Ovary (tissue), 9 donors: Measurements from ENCODE around the gene DSCAML1. TPM values are rescaled to one million over a fixed set of nuclear protein-coding genes. Genes with fewer than 3 reads are reported as not detected.

Source experiments
- DNase-seq, 5 donors: peaks; one replicate each; pipeline ENCODE4 v3.0.0-alpha.2; 2019 to 2020
- H3K27ac ChIP-seq, 2 donors: fragments of 200-600 bp; one replicate each; pipeline versions ENCODE4 v1.5.1 to v1.8.0; 2019 to 2022
- H3K27me3 ChIP-seq: fragments of 200-600 bp; one replicate; pipeline ENCODE4 v1.8.0; 2022
- H3K36me3 ChIP-seq: fragments of 200-600 bp; sonication (generic); one replicate; pipeline ENCODE4 v1.5.1; 2019
- H3K4me1 ChIP-seq: one replicate; pipeline ENCODE4 v1.8.1; 2013; ENCODE audit warnings: mild to moderate bottlenecking, moderate library complexity; ENCODE audit not compliant: insufficient read depth
- H3K4me3 ChIP-seq: fragments of 200-600 bp; sonication (generic); one replicate; pipeline ENCODE4 v1.5.1; 2017
- H3K9me3 ChIP-seq, 2 donors: fragments of 200-600 bp in 1 of 2; sonication (generic) in 1 of 2; one replicate each; pipeline versions ENCODE4 v1.5.1 to v1.8.1; 2013 to 2019; ENCODE audit warnings: mild to moderate bottlenecking in 1 of 2, moderate library complexity in 1 of 2
- EP300 ChIP-seq: sonication (generic); formaldehyde crosslinking; IDR thresholded peaks from one replicate; pipeline ENCODE4 v1.6.1; 2017; ENCODE audit warnings: antibody characterized with exemption
- POLR2A ChIP-seq: fragments of 450-650 bp; IDR thresholded peaks from one replicate; pipeline ENCODE4 v1.6.1; 2017; ENCODE audit warnings: antibody characterized with exemption, mild to moderate bottlenecking, moderate library complexity
- WGBS, 3 donors: extraction: QIAGEN DNeasy Blood & Tissue Kit in 1 of 3; methylation state at CpG; one replicate each; pipeline versions ENCODE4 v1.1.5 to v1.1.7; 2013 to 2017; 5-methylcytosine and 5-hydroxymethylcytosine counted together
- intact Hi-C, 4 donors: fragments of 100-400 bp; cut with DNase I; formaldehyde crosslinking; loops; one replicate each; pipeline versions ENCODE4 v1.11.0 to v1.15.1; 2022 to 2023
- polyA plus RNA-seq, 2 donors: library from polyadenylated mRNA; stranded (reverse); fragments of 200-250 nt in 1 of 2; fragments of 350-450 nt in 1 of 2; fragmentation: Illumina TruSeq in 1 of 2; extraction: RNeasy Lipid Tissue Mini Kit (QIAGEN cat#74804) in 1 of 2; gene quantifications; one replicate each; pipeline ENCODE4 v1.2.3, GENCODE V29; 2013 to 2014
- total RNA-seq, 7 donors: library from RNA; depleted of rRNA in 2 of 7; stranded (reverse); fragments of >200 nt in 2 of 7; fragmentation: NEBNext Ultra II Directional in 3 of 7; extraction: Animal tissue kit (Norgen Biotek cat#: 25700) in 3 of 7; gene quantifications; one replicate each; pipeline versions ENCODE4 v1.1.0 to v1.2.4, GENCODE V29; 2016 to 2023
- TF ChIP-seq, protein P1 (sequence below), 3 donors: fragments of 450-650 bp in 2 of 3; fragments of 200-600 bp in 1 of 3; IDR thresholded peaks; one replicate each; pipeline versions ENCODE4 v1.5.1 to v1.8.0; 2016 to 2022; ENCODE audit warnings: antibody characterized with exemption in 3 of 3, mild to moderate bottlenecking in 1 of 3
- donor health status: DM: no; HTN: no; CAD: no; lungs with moderate emphysema.
- donor health status: DM: no; HTN: no; CAD: no.
- donor health status: Bipolar disorder and iron deficiency.
- donor health status: DM: yes; HTN: yes; CAD: no.
- donor health status: DM: no; HTN: no; CAD: no.
- donor health status: DM: yes; HTN: yes; CAD: no.

The DSCAML1 gene
- total and polyA plus RNA-seq, 9 donors = 0.77 to 16.5 (median 10.6) TPM

DNA sequence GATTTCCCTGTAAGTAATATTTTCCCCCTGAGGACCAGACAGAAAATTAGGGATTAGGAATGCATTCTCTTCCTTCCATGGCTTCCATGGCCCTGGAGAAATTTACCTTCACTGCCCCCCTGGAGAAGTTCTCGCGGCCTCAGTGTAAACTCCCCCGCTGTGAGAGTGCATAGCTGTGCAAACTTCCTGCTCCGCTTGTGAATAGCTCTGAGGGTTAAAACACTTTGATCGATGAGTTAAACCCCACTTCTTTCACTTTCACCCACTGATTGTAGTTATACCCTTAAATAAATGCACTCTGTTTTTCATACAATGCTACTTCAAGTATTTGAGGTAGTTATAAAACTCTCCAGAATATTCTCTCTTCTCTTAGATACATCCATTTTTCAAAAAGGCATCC, 190.8 kb downstream of the DSCAML1 start:
- WGBS, 3 donors = 72 to 77% (median 73%) methylated on average over 5 of the region's 5 CpGs
- Histone ChIP-seq H3K27me3 (no peaks in the 10 kb centered on the region), H3K4me3 (no peak overlapping the region), H3K36me3 (no peaks in the 10 kb centered on the region), H3K27ac (no peak overlapping the region), H3K4me1 (no peaks in the 10 kb centered on the region), H3K9me3 (no peaks in the 10 kb centered on the region)
- TF ChIP-seq POLR2A = no peak
- no peak for TF ChIP-seq EP300
- TF ChIP-seq, protein P1, sequence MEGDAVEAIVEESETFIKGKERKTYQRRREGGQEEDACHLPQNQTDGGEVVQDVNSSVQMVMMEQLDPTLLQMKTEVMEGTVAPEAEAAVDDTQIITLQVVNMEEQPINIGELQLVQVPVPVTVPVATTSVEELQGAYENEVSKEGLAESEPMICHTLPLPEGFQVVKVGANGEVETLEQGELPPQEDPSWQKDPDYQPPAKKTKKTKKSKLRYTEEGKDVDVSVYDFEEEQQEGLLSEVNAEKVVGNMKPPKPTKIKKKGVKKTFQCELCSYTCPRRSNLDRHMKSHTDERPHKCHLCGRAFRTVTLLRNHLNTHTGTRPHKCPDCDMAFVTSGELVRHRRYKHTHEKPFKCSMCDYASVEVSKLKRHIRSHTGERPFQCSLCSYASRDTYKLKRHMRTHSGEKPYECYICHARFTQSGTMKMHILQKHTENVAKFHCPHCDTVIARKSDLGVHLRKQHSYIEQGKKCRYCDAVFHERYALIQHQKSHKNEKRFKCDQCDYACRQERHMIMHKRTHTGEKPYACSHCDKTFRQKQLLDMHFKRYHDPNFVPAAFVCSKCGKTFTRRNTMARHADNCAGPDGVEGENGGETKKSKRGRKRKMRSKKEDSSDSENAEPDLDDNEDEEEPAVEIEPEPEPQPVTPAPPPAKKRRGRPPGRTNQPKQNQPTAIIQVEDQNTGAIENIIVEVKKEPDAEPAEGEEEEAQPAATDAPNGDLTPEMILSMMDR (IDR thresholded peaks at IDR 0.05) = no peak
- no peak for DNase-seq
- intact Hi-C loops = no loop called here

- Histone ChIP-seq H3K27me3 (no peaks in the 10 kb centered on the region), H3K4me1 (no peaks in the 10 kb centered on the region), H3K4me3 (no peak overlapping the region), H3K9me3 (no peaks in the 10 kb centered on the region), H3K27ac (no peak overlapping the region), H3K36me3 (no peaks in the 10 kb centered on the region)
- intact Hi-C loops = no loop called here
- TF ChIP-seq, protein P1 (IDR thresholded peaks at IDR 0.05) = no peak
- TF ChIP-seq EP300 = no peak
- no peak for TF ChIP-seq POLR2A
- no peak for DNase-seq
- WGBS, 3 donors = 77 to 93% (median 84%) methylated on average over 8 of the region's 8 CpGs
Observed at GRCh38 chr11:117605331-117605730, 191.7 kb downstream of the DSCAML1 start.

GRCh38 chr11:117604336-117604995, 192.6 kb downstream of the DSCAML1 start:
- H3K4me1 ChIP-seq = no peaks in the 10 kb centered on the region
- H3K9me3 ChIP-seq = no peaks in the 10 kb centered on the region
- no peaks in the 10 kb centered on the region for H3K27me3 ChIP-seq
- no peak overlapping the region for H3K4me3 ChIP-seq
- H3K36me3 ChIP-seq = no peaks in the 10 kb centered on the region
- no peak overlapping the region for H3K27ac ChIP-seq
- no peak for TF ChIP-seq POLR2A
- no peak for TF ChIP-seq EP300
- TF ChIP-seq, protein P1 (IDR thresholded peaks at IDR 0.05) = no peak
- DNase-seq = no peak
- intact Hi-C loops = no loop called here
- WGBS, 3 donors = 54% methylated on average over 14 of the region's 14 CpGs

GRCh38 chr11:117603932-117604331, 193.1 kb downstream of the DSCAML1 start:
- DNase-seq = no peak
- intact Hi-C loops = no loop called here
- 70 to 80% (median 75%) methylated on average over 5 of the region's 5 CpGs for WGBS, 3 donors
- Histone ChIP-seq H3K36me3 (no peaks in the 10 kb centered on the region), H3K4me3 (no peak overlapping the region), H3K9me3 (no peaks in the 10 kb centered on the region), H3K4me1 (no peaks in the 10 kb centered on the region), H3K27ac (no peak overlapping the region), H3K27me3 (no peaks in the 10 kb centered on the region)
- TF ChIP-seq POLR2A (no peak), EP300 (no peak)
- TF ChIP-seq, protein P1 (IDR thresholded peaks at IDR 0.05) = no peak
